ENCODE measurements around the gene MT2A. TPM values are rescaled to one million over a fixed set of nuclear protein-coding genes. Genes with fewer than 3 reads are reported as not detected.

MT2A gene
- total and polyA plus RNA-seq, 2 donors (not counting 1 experiment from before 2014, with no cell fraction given), result 49.2 to 113 TPM

DNA sequence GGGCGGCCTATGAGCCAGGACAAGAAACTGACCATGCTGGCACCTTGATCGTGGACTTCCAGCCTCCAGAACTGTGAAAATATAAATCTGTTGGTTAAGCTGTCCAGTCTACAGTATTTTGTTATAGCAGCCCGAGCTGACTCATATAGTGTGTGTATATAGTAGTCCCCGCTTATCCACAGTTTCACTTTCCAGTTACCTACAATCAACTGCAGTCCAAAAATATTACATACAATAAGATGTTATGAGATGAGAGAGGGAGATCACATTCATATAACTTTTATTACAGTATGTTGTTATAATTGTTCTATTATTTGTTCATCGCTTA lies 14.1 kb upstream of the MT2A start:
- H3K4me3 ChIP-seq (replicated peaks in 1 of 4; ENCODE audit: control extremely low read depth in 1 of 4, insufficient read depth in 1 of 4, low read depth in 3 of 4, low read length in 4 of 4), result no peak overlapping the region
- H3K27me3 ChIP-seq (ENCODE audit: control insufficient read depth, insufficient read depth, low read length), result peaks cover 5% of the 10 kb centered on the region
- no peak overlapping the region for H3K4me2 ChIP-seq (ENCODE audit: extremely low read depth, insufficient read depth, low read length)
- no peaks in the 10 kb centered on the region for H3K9me3 ChIP-seq (ENCODE audit: control insufficient read depth, insufficient read depth, low read depth, low read length)
- no peaks in the 10 kb centered on the region for H3K79me2 ChIP-seq (ENCODE audit: control insufficient read depth, insufficient read depth, low read length)
- no peak overlapping the region for H3K27ac ChIP-seq (ENCODE audit: insufficient read depth, low read length)
- H3K9ac ChIP-seq (ENCODE audit: insufficient read depth, low read length), result no peak overlapping the region
- DNase-seq (ENCODE audit: low read depth in 2 of 2), result no peak
- H3K36me3 ChIP-seq (ENCODE audit: control insufficient read depth, insufficient read depth, low read length), result no peaks in the 10 kb centered on the region
- no peak overlapping the region for H2AFZ ChIP-seq (ENCODE audit: low read length)
- H3K4me1 ChIP-seq (ENCODE audit: control insufficient read depth, extremely low read depth, insufficient read depth, low read length), result no peaks in the 10 kb centered on the region
- no peak for TF ChIP-seq EZH2 (IDR thresholded peaks at IDR 0.05; ENCODE audit: low read length, missing control alignments)
- TF ChIP-seq CTCF (conservative IDR thresholded peaks at IDR 0.05 in 1 of 2, IDR thresholded peaks at IDR 0.05 in 1 of 2; ENCODE audit: low read depth in 1 of 2, low read length in 2 of 2), result no peak
- H4K20me1 ChIP-seq (ENCODE audit: control insufficient read depth, extremely low read depth, insufficient read depth, low read length), result no peaks in the 10 kb centered on the region

DNA sequence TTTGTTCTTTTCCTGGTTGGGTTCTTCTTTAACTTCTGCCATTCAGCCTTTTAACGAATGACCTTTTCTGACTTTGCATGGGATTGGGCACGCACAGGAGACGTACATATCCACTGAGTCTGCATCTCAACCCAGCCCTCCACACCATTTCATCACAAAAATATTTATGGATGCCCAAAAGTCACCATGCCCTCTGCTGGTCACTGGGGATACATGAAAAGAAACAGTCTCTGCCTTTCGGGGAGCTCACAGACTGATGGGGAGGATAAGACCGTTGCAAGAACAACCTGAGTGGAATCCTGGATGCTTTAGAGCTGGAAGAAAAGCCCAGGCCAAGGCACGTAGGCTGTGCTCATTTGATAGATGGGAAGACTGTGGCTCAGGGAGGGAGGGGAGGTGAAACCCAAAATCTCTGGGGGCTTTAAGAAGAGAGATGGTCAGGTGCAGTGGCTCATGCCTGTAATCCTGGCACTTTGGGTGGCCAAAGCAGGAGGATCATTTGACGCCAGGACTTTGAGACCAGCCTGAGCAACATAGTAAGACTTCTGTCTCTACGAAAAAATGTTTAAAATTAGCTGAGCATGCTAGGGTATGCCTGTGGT lies 7.9 kb upstream of the MT2A start:
- Histone ChIP-seq H4K20me1 (ENCODE audit: control insufficient read depth, extremely low read depth, insufficient read depth, low read length) (no peaks in the 10 kb centered on the region), H3K27ac (ENCODE audit: insufficient read depth, low read length) (no peak overlapping the region), H3K4me1 (ENCODE audit: control insufficient read depth, extremely low read depth, insufficient read depth, low read length) (peaks cover 2% of the 10 kb centered on the region), H3K9ac (ENCODE audit: insufficient read depth, low read length) (no peak overlapping the region), H3K36me3 (ENCODE audit: control insufficient read depth, insufficient read depth, low read length) (no peaks in the 10 kb centered on the region), H3K79me2 (ENCODE audit: control insufficient read depth, insufficient read depth, low read length) (no peaks in the 10 kb centered on the region), H3K4me3 (replicated peaks in 1 of 4; ENCODE audit: control extremely low read depth in 1 of 4, insufficient read depth in 1 of 4, low read depth in 3 of 4, low read length in 4 of 4) (no peak overlapping the region), H3K9me3 (ENCODE audit: control insufficient read depth, insufficient read depth, low read depth, low read length) (no peaks in the 10 kb centered on the region), H3K4me2 (ENCODE audit: extremely low read depth, insufficient read depth, low read length) (no peak overlapping the region), H3K27me3 (ENCODE audit: control insufficient read depth, insufficient read depth, low read length) (no peaks in the 10 kb centered on the region), H2AFZ (ENCODE audit: low read length) (peak overlapping the region; percentile 63)
- DNase-seq (ENCODE audit: low read depth in 2 of 2), result peak; percentile 55 to 63
- TF ChIP-seq CTCF (conservative IDR thresholded peaks at IDR 0.05 in 1 of 2, IDR thresholded peaks at IDR 0.05 in 1 of 2; ENCODE audit: low read depth in 1 of 2, low read length in 2 of 2), result peak; percentile 50 to 81
- no peak for TF ChIP-seq EZH2 (IDR thresholded peaks at IDR 0.05; ENCODE audit: low read length, missing control alignments)

DNA sequence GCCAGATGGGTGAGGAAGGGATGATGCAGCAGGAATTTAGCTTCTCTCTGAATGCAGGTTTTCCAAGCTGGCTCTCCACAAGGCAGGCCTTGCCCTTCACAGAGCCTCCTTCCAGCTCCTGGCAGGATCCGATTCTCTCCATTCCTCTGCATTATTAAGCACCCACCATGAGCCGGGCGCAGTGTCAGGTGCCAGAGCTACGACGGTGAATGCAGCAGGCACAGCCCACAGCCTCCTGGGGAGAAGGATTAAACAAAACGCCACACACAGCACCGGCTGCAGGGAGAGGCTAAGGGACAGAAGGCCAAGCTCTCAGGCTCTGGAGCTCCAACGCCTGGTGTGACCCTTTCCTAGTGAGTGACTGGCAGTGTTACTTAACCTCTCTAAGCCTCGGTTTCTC lies 7.1 kb upstream of the MT2A start:
- Histone ChIP-seq H3K4me3 (replicated peaks in 1 of 4; ENCODE audit: control extremely low read depth in 1 of 4, insufficient read depth in 1 of 4, low read depth in 3 of 4, low read length in 4 of 4) (no peak overlapping the region), H3K36me3 (ENCODE audit: control insufficient read depth, insufficient read depth, low read length) (no peaks in the 10 kb centered on the region), H4K20me1 (ENCODE audit: control insufficient read depth, extremely low read depth, insufficient read depth, low read length) (no peaks in the 10 kb centered on the region), H3K4me2 (ENCODE audit: extremely low read depth, insufficient read depth, low read length) (no peak overlapping the region), H3K9ac (ENCODE audit: insufficient read depth, low read length) (no peak overlapping the region), H3K9me3 (ENCODE audit: control insufficient read depth, insufficient read depth, low read depth, low read length) (no peaks in the 10 kb centered on the region), H2AFZ (ENCODE audit: low read length) (no peak overlapping the region), H3K79me2 (ENCODE audit: control insufficient read depth, insufficient read depth, low read length) (no peaks in the 10 kb centered on the region), H3K27me3 (ENCODE audit: control insufficient read depth, insufficient read depth, low read length) (no peaks in the 10 kb centered on the region), H3K4me1 (ENCODE audit: control insufficient read depth, extremely low read depth, insufficient read depth, low read length) (peaks cover 9% of the 10 kb centered on the region), H3K27ac (ENCODE audit: insufficient read depth, low read length) (no peak overlapping the region)
- TF ChIP-seq EZH2 (IDR thresholded peaks at IDR 0.05; ENCODE audit: low read length, missing control alignments) (no peak), CTCF (conservative IDR thresholded peaks at IDR 0.05 in 1 of 2, IDR thresholded peaks at IDR 0.05 in 1 of 2; ENCODE audit: low read depth in 1 of 2, low read length in 2 of 2) (no peak)
- no peak for DNase-seq (ENCODE audit: low read depth in 2 of 2)
